Measurements from ENCODE around the gene LYST. TPM values are rescaled to one million over a fixed set of nuclear protein-coding genes. Genes with fewer than 3 reads are reported as not detected.
"Not testable (repeated sequence)": the region's sequence is repeated elsewhere in the genome, so short reads cannot be mapped to it uniquely, and the experiment has no call there.

LYST gene
- polyA plus RNA-seq, 1 donor (not counting 4 experiments of a cell fraction or from before 2014, with no cell fraction given), result 24.7 TPM

DNA sequence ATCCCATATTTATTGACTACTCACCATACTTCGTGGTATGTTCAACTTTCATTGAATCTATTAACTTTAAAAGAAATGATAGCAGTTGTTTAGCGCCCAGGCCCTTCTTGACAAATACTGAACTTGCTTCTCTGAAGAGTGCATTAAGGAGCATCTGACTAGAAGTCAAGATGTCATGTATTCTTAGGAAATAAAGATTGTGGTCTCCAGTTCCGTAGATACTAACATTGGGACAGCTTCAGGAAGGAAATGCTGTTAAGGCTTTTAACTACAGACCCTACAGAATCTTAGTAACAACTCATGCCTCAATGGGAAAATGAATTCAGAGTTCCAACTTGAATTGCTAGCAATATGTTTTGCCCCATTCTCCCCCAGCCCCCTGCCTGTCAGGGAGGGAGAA is 14.8 kb downstream of the LYST start:
- no peak for DNase-seq (ENCODE audit: low read depth, low spot score)

DNA sequence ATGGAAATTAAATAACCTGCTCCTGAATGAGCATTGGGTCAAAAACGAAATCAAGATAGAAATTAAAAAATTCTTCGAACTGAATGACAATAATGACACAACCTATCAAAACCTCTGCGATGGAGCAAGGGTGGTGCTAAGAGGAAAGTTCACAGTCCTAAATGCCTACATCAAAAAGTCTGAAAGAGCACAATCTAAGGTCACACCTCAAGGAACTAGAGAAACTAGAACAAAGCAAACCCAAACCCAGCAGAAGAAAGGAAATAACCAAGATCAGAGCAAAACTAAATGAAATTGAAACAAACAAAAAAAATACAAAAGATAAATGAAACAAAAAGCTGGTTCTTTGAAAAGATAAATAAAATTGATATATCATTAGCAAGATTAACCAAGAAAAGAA is 18.5 kb downstream of the LYST start:
- H3K4me2 ChIP-seq (ENCODE audit: control insufficient read depth, extremely low read depth, insufficient read depth, low read depth, low read length); H3K27me3 ChIP-seq (ENCODE audit: control insufficient read depth, extremely low read depth, insufficient read depth, low read length); dilution Hi-C loops (cut with MboI; ENCODE audit: extremely low pct_ligation_motif_present, low sequenced_read_pairs); H3K4me1 ChIP-seq (ENCODE audit: control insufficient read depth, extremely low read depth, insufficient read depth, low read length); H3K27ac ChIP-seq (ENCODE audit: control insufficient read depth, insufficient read depth, low read length); H4K20me1 ChIP-seq (ENCODE audit: control insufficient read depth, extremely low read depth, insufficient read depth, low read length); H2AFZ ChIP-seq (ENCODE audit: control insufficient read depth, low read length); DNase-seq (ENCODE audit: low read depth, low spot score); H3K9ac ChIP-seq (ENCODE audit: control insufficient read depth, extremely low read depth, insufficient read depth, low read length); H3K9me1 ChIP-seq (ENCODE audit: control insufficient read depth, extremely low read depth, insufficient read depth, low read length); H3K9me3 ChIP-seq (ENCODE audit: control insufficient read depth, low read depth, low read length); H3K36me3 ChIP-seq (ENCODE audit: control insufficient read depth in 2 of 2, extremely low read depth in 1 of 2, insufficient read depth in 2 of 2, low read length in 2 of 2); FAIRE-seq; H3K4me3 ChIP-seq (ENCODE audit: control insufficient read depth in 2 of 3, extremely low read depth in 1 of 3, insufficient read depth in 2 of 3, low read depth in 1 of 3, low read length in 3 of 3): not testable (repeated sequence)
- peaks cover 51% of the 10 kb centered on the region for H3K79me2 ChIP-seq (ENCODE audit: control insufficient read depth, insufficient read depth, low read length)

More for the DNA sequence above, 14.8 kb downstream of the LYST start:
- Histone ChIP-seq H3K4me2 (ENCODE audit: control insufficient read depth, extremely low read depth, insufficient read depth, low read depth, low read length) (no peak overlapping the region), H3K9ac (ENCODE audit: control insufficient read depth, extremely low read depth, insufficient read depth, low read length) (no peak overlapping the region), H3K9me1 (ENCODE audit: control insufficient read depth, extremely low read depth, insufficient read depth, low read length) (no peaks in the 10 kb centered on the region), H3K9me3 (ENCODE audit: control insufficient read depth, low read depth, low read length) (no peaks in the 10 kb centered on the region), H3K27me3 (ENCODE audit: control insufficient read depth, extremely low read depth, insufficient read depth, low read length) (no peaks in the 10 kb centered on the region), H3K27ac (ENCODE audit: control insufficient read depth, insufficient read depth, low read length) (no peak overlapping the region), H2AFZ (ENCODE audit: control insufficient read depth, low read length) (no peak overlapping the region), H4K20me1 (ENCODE audit: control insufficient read depth, extremely low read depth, insufficient read depth, low read length) (no peaks in the 10 kb centered on the region), H3K36me3 (ENCODE audit: control insufficient read depth in 2 of 2, extremely low read depth in 1 of 2, insufficient read depth in 2 of 2, low read length in 2 of 2) (no peaks in the 10 kb centered on the region), H3K4me3 (ENCODE audit: control insufficient read depth in 2 of 3, extremely low read depth in 1 of 3, insufficient read depth in 2 of 3, low read depth in 1 of 3, low read length in 3 of 3) (no peak overlapping the region), H3K79me2 (ENCODE audit: control insufficient read depth, insufficient read depth, low read length) (peaks cover 61% of the 10 kb centered on the region), H3K4me1 (ENCODE audit: control insufficient read depth, extremely low read depth, insufficient read depth, low read length) (no peaks in the 10 kb centered on the region)
- no peak for FAIRE-seq
- TF ChIP-seq, protein P1, sequence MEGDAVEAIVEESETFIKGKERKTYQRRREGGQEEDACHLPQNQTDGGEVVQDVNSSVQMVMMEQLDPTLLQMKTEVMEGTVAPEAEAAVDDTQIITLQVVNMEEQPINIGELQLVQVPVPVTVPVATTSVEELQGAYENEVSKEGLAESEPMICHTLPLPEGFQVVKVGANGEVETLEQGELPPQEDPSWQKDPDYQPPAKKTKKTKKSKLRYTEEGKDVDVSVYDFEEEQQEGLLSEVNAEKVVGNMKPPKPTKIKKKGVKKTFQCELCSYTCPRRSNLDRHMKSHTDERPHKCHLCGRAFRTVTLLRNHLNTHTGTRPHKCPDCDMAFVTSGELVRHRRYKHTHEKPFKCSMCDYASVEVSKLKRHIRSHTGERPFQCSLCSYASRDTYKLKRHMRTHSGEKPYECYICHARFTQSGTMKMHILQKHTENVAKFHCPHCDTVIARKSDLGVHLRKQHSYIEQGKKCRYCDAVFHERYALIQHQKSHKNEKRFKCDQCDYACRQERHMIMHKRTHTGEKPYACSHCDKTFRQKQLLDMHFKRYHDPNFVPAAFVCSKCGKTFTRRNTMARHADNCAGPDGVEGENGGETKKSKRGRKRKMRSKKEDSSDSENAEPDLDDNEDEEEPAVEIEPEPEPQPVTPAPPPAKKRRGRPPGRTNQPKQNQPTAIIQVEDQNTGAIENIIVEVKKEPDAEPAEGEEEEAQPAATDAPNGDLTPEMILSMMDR (optimal IDR thresholded peaks at IDR 0.05 in 1 of 3, IDR thresholded peaks at IDR 0.05 in 1 of 3, conservative IDR thresholded peaks at IDR 0.05 in 1 of 3; ENCODE audit: extremely low read depth in 1 of 3, insufficient read depth in 2 of 3, low read length in 3 of 3), result no peak
- dilution Hi-C loops (cut with MboI; ENCODE audit: extremely low pct_ligation_motif_present, low sequenced_read_pairs), result no loop called here

DNA sequence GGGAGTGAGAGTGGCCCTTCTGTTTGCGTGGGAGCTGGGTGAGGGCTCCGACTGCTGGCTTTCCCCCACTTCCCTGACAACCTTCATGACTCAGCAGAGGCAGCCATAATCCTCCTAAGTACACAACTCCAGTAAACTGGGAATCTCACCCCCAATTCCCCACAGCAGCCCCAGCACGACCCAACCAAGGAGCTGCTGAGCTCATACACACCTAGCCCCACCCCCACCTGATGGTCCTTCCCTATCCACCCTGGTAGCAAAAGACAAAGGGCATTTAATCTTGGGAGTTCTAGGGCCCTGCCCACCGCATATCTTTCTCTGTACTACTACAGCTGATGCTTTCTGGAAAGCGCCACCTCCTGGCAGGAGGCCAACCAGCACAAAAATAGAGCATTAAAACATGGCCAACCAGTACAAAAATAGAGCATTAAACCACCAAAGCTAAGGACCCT is 21.0 kb downstream of the LYST start:
- H3K9me1 ChIP-seq (ENCODE audit: control insufficient read depth, extremely low read depth, insufficient read depth, low read length); dilution Hi-C loops (cut with MboI; ENCODE audit: extremely low pct_ligation_motif_present, low sequenced_read_pairs); H3K9ac ChIP-seq (ENCODE audit: control insufficient read depth, extremely low read depth, insufficient read depth, low read length); H4K20me1 ChIP-seq (ENCODE audit: control insufficient read depth, extremely low read depth, insufficient read depth, low read length); FAIRE-seq; H3K9me3 ChIP-seq (ENCODE audit: control insufficient read depth, low read depth, low read length); H3K27ac ChIP-seq (ENCODE audit: control insufficient read depth, insufficient read depth, low read length); H3K36me3 ChIP-seq (ENCODE audit: control insufficient read depth in 2 of 2, extremely low read depth in 1 of 2, insufficient read depth in 2 of 2, low read length in 2 of 2); DNase-seq (ENCODE audit: low read depth, low spot score); H3K4me1 ChIP-seq (ENCODE audit: control insufficient read depth, extremely low read depth, insufficient read depth, low read length); H3K27me3 ChIP-seq (ENCODE audit: control insufficient read depth, extremely low read depth, insufficient read depth, low read length); H3K4me2 ChIP-seq (ENCODE audit: control insufficient read depth, extremely low read depth, insufficient read depth, low read depth, low read length); H2AFZ ChIP-seq (ENCODE audit: control insufficient read depth, low read length); H3K4me3 ChIP-seq (ENCODE audit: control insufficient read depth in 2 of 3, extremely low read depth in 1 of 3, insufficient read depth in 2 of 3, low read depth in 1 of 3, low read length in 3 of 3): not testable (repeated sequence)
- peaks cover 55% of the 10 kb centered on the region for H3K79me2 ChIP-seq (ENCODE audit: control insufficient read depth, insufficient read depth, low read length)
